HepG2 (cell line): ENCODE measurements around the gene XRCC1. TPM values are rescaled to one million over a fixed set of nuclear protein-coding genes. Genes with fewer than 3 reads are reported as not detected.

Experiments
- ATAD3A ChIP-seq: sonication (generic); formaldehyde crosslinking; IDR thresholded peaks from 2 replicates; pipeline ENCODE4 v1.4.0; 2020; ENCODE audit warnings: missing genetic modification reagents
- GTF3A ChIP-seq: sonication (generic); formaldehyde crosslinking; conservative IDR thresholded peaks from 2 replicates; pipeline ENCODE4 v1.4.0; 2020; ENCODE audit warnings: mild to moderate bottlenecking, missing genetic modification reagents
- HDAC1 ChIP-seq: sonication (generic); formaldehyde crosslinking; IDR thresholded peaks from 2 replicates; pipeline ENCODE4 v1.5.1; 2020; ENCODE audit warnings: mild to moderate bottlenecking, missing genetic modification reagents
- KLF9 ChIP-seq: IDR thresholded peaks from 2 replicates; pipeline ENCODE4 v1.6.1; 2016; ENCODE audit warnings: low read depth
- MBNL3 ChIP-seq: fragments of 250-450 bp; sonication (Bioruptor Pico); conservative IDR thresholded peaks from 2 replicates; pipeline ENCODE4 v1.8.0; 2022; ENCODE audit warnings: mild to moderate bottlenecking, inconsistent platforms
- MED13 ChIP-seq: sonication (generic); formaldehyde crosslinking; IDR thresholded peaks from 2 replicates; pipeline ENCODE4 v1.5.0; 2020; ENCODE audit warnings: missing genetic modification reagents
- MLLT10 ChIP-seq: sonication (generic); formaldehyde crosslinking; IDR thresholded peaks from 2 replicates; pipeline ENCODE4 v1.4.0; 2020; ENCODE audit warnings: missing genetic modification reagents
- NCOA5 ChIP-seq: sonication (generic); formaldehyde crosslinking; IDR thresholded peaks from 2 replicates; pipeline ENCODE4 v1.4.0; 2020; ENCODE audit warnings: missing genetic modification reagents
- NFRKB ChIP-seq: fragments of 450-650 bp; IDR thresholded peaks from 2 replicates; pipeline ENCODE4 v1.6.1; 2017
- PAF1 ChIP-seq: IDR thresholded peaks from 2 replicates; pipeline ENCODE4 v1.6.1; 2016; ENCODE audit warnings: missing genetic modification reagents, missing compliant biosample characterization
- RBM39 ChIP-seq: fragments of 200-400 bp; formaldehyde crosslinking; IDR thresholded peaks from one replicate; pipeline ENCODE4 v1.6.1; 2018; ENCODE audit warnings: antibody characterized with exemption, mild to moderate bottlenecking, low read depth, low read length; ENCODE audit not compliant: poor library complexity, severe bottlenecking
- SETDB1 ChIP-seq: sonication (generic); formaldehyde crosslinking; IDR thresholded peaks from 2 replicates; pipeline ENCODE4 v1.5.1; 2020; ENCODE audit warnings: missing genetic modification reagents, mild to moderate bottlenecking, borderline replicate concordance
- SOX5 ChIP-seq: IDR thresholded peaks from 2 replicates; pipeline ENCODE4 v1.6.1; 2016; ENCODE audit warnings: borderline replicate concordance
- TAF1 ChIP-seq: sonication (generic); formaldehyde crosslinking; IDR thresholded peaks from 2 replicates; pipeline ENCODE4 v1.4.0; 2020; ENCODE audit warnings: missing genetic modification reagents
- THAP11 ChIP-seq: IDR thresholded peaks from 2 replicates; pipeline ENCODE4 v1.6.1; 2016; ENCODE audit warnings: missing biosample characterization, missing genetic modification reagents
- ZNF138 ChIP-seq: sonication (generic); formaldehyde crosslinking; IDR thresholded peaks from 2 replicates; pipeline ENCODE4 v1.5.0; 2020; ENCODE audit warnings: mild to moderate bottlenecking, low read depth, missing genetic modification reagents
- ZNF296 ChIP-seq: sonication (generic); formaldehyde crosslinking; conservative IDR thresholded peaks from 2 replicates; pipeline ENCODE4 v1.5.0; 2020; ENCODE audit warnings: mild to moderate bottlenecking, missing genetic modification reagents
- ZNF333 ChIP-seq: sonication (generic); formaldehyde crosslinking; IDR thresholded peaks from 2 replicates; pipeline ENCODE4 v1.4.0; 2020; ENCODE audit warnings: mild to moderate bottlenecking, missing genetic modification reagents, borderline replicate concordance
- ZNF367 ChIP-seq: sonication (generic); formaldehyde crosslinking; IDR thresholded peaks from 2 replicates; pipeline ENCODE4 v1.4.0; 2020; ENCODE audit warnings: missing genetic modification reagents, borderline replicate concordance
- ZNF414 ChIP-seq: sonication (generic); formaldehyde crosslinking; IDR thresholded peaks from 2 replicates; pipeline ENCODE4 v1.5.0; 2020; ENCODE audit warnings: missing genetic modification reagents
- ZNF446 ChIP-seq: sonication (generic); formaldehyde crosslinking; IDR thresholded peaks from 2 replicates; pipeline ENCODE4 v1.5.0; 2020; ENCODE audit warnings: mild to moderate bottlenecking, missing genetic modification reagents
- ZNF552 ChIP-seq: sonication (generic); formaldehyde crosslinking; IDR thresholded peaks from 2 replicates; pipeline ENCODE4 v1.9.0; 2022; ENCODE audit warnings: missing genetic modification reagents, mild to moderate bottlenecking, borderline replicate concordance
- ZNF737 ChIP-seq: sonication (generic); formaldehyde crosslinking; IDR thresholded peaks from 2 replicates; pipeline ENCODE4 v1.5.0; 2020; ENCODE audit warnings: missing genetic modification reagents, mild to moderate bottlenecking, borderline replicate concordance
- ZNF746 ChIP-seq: sonication (generic); formaldehyde crosslinking; IDR thresholded peaks from 2 replicates; pipeline ENCODE4 v1.8.0; 2022; ENCODE audit warnings: mild to moderate bottlenecking, missing genetic modification reagents
- ZNF775 ChIP-seq: sonication (generic); formaldehyde crosslinking; IDR thresholded peaks from 2 replicates; pipeline ENCODE4 v1.4.0; 2020; ENCODE audit warnings: missing genetic modification reagents, mild to moderate bottlenecking, moderate library complexity, borderline replicate concordance
- ZNF792 ChIP-seq: IDR thresholded peaks from 2 replicates; pipeline ENCODE4 v1.6.1; 2016
- ZNF800 ChIP-seq: sonication (generic); formaldehyde crosslinking; IDR thresholded peaks from 2 replicates; pipeline ENCODE4 v1.4.0; 2020; ENCODE audit warnings: missing genetic modification reagents
- ZSCAN31 ChIP-seq: sonication (generic); formaldehyde crosslinking; IDR thresholded peaks from 2 replicates; pipeline ENCODE4 v1.5.0; 2020; ENCODE audit warnings: low read depth, mild to moderate bottlenecking, missing genetic modification reagents
- polyA plus RNA-seq, 8 experiments: library from polyadenylated mRNA; depleted of rRNA in 3 of 8; stranded (reverse) in 7 of 8; unstranded in 1 of 8; fragments of >200 nt; fragmentation: Illumina TruSeq in 4 of 8; extraction: Trizol in 4 of 8; gene quantifications; 2 replicates each; pipeline versions ENCODE4 v1.2.1 to v1.2.3, GENCODE V29; 2011 to 2016; ENCODE audit warnings: low read depth in 4 of 8, missing spikeins in 1 of 8, mixed read lengths in 1 of 8; ENCODE audit not compliant: insufficient read depth in 1 of 8
- total RNA-seq, 5 experiments: library from RNA; depleted of rRNA; stranded (reverse); fragments of >200 nt; fragmentation: Illumina TruSeq; extraction: Trizol; gene quantifications; 2 replicates each; pipeline ENCODE4 v1.2.3, GENCODE V29; 2016; ENCODE audit warnings: low read depth in 1 of 5
- TF ChIP-seq, protein P1 (sequence below): IDR thresholded peaks from 2 replicates; pipeline ENCODE4 v1.6.1; 2016; ENCODE audit warnings: missing compliant biosample characterization, missing genetic modification reagents, borderline replicate concordance

The XRCC1 gene
- total and polyA plus RNA-seq, 2 of the 13 experiments (the other 11 are each of a cell fraction or from before 2014, with no cell fraction given), result 24.7 to 26.3 TPM

DNA sequence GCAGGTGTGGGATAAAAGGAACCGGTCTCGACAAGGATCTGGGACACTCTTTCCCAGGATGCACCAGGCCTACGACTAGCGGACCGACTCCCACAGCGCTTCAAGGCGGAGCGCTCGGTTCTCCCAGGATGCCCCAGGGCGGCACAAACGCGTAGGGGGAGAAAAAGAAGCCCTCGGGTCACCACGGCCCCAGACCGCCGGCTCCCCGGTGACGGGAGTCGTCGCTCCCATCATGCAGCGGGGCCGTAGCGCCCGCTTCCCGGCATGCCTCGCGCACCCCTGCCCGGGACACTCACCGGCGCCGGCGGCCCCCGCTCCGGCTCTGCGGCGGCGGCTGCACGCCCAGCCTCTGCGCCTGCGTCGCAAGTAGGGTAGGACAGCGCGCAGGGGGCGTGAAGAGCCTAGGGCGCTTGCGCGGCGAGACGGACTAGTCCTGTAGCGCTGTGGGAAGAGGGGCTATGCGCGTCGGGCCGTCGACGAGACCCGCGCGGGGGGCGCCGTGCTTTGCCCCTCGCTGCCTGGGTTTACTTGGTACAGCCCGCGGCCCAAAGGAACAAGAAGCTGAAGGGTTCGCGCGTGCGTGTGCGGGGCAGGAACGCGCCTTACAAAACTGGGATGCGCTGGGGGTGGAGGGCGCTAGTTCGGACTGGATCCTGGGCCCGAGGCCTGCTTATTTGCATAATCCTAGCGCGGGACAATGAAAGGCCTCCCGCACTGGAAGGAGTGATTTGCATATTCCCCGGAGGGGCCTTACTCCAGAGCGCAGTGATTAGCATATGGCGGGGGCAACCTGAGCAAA lies 44.1 kb upstream of the XRCC1 start, which contains the start of gene ZNF428 (continued):
- TF ChIP-seq ZNF737 (CRISPR knock-in tag) (no peak), SOX5 (CRISPR knock-in tag) (no peak), ZNF552 (CRISPR knock-in tag) (peak; percentile 84), ZNF775 (CRISPR knock-in tag) (no peak), ZNF792 (peak; percentile 44; the same call in 1 of the 2 replicates), KLF9 (CRISPR knock-in tag) (no peak), MBNL3 (no peak), TAF1 (CRISPR knock-in tag) (peak; percentile 82), ZNF138 (CRISPR knock-in tag) (peak; percentile 88), ZNF367 (no peak; the same call in 1 of the 2 replicates), MED13 (CRISPR knock-in tag) (peak; percentile 86), ZNF800 (CRISPR knock-in tag) (no peak), MLLT10 (no peak), RBM39 (no peak), ZNF746 (0 out of 2 replicates have a peak, but pooled peaks have one; percentile 56), ZNF414 (CRISPR knock-in tag) (no peak), HDAC1 (CRISPR knock-in tag) (peak; percentile 77; the same call in 1 of the 2 replicates), ZNF296 (CRISPR knock-in tag) (0 out of 2 replicates have a peak, but pooled peaks have one; percentile 45), NFRKB (no peak), ZNF333 (CRISPR knock-in tag) (no peak; the same call in 1 of the 2 replicates), ZSCAN31 (CRISPR knock-in tag) (peak; percentile 84; the same call in 1 of the 2 replicates), PAF1 (CRISPR knock-in tag) (no peak), NCOA5 (CRISPR knock-in tag) (no peak), GTF3A (CRISPR knock-in tag) (0 out of 2 replicates have a peak, but pooled peaks have one; percentile 26), THAP11 (CRISPR knock-in tag) (peak; percentile 86), SETDB1 (CRISPR knock-in tag) (no peak), ATAD3A (CRISPR knock-in tag) (no peak), ZNF446 (CRISPR knock-in tag) (0 out of 2 replicates have a peak, but pooled peaks have one; percentile 68)
- TF ChIP-seq, protein P1, sequence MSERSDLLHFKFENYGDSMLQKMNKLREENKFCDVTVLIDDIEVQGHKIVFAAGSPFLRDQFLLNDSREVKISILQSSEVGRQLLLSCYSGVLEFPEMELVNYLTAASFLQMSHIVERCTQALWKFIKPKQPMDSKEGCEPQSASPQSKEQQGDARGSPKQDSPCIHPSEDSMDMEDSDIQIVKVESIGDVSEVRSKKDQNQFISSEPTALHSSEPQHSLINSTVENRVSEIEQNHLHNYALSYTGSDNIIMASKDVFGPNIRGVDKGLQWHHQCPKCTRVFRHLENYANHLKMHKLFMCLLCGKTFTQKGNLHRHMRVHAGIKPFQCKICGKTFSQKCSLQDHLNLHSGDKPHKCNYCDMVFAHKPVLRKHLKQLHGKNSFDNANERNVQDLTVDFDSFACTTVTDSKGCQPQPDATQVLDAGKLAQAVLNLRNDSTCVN (CRISPR knock-in tag), result no peak; the same call in 1 of the 2 replicates
